Colon (tissue), 2 donors: ENCODE data around the gene LCE3D.
"Not testable (repeated sequence)": the region's sequence is repeated elsewhere in the genome, so short reads cannot be mapped to it uniquely, and the experiment has no call there.

Experiments used
- FAIRE-seq: peaks from 2 replicates; lab custom pipeline; 2012; peaks lifted over from hg19 to GRCh38; lab: Jason Lieb, UNC
- donor health status: control.
- donor health status: control.

LCE3D gene, protein sequence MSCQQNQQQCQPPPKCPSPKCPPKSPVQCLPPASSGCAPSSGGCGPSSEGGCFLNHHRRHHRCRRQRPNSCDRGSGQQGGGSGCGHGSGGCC

DNA sequence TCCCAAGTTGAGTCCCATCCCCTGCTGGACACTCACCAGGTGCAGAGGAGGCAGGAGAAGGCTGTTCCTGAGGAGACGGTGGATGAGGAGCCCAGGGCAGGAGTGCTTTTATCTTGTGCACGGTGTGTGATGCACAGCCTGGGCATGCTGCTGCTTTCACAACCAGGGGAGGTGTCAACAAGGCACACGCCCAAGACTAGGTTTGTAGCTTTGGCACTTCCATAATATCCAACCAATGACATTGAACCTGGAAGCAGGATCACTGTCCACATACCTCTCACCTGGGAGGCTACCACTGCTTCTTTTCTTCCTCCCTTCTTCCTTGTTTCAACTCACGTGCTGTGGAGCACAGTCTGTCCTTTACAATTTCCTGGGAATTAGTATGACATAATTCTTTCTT, at the start of gene LCE3D:
Gene LCE3D (minus strand): TSS at position 84 of the 400 bp plus-strand sequence. CDS start 580 bp downstream, outside the sequence.
- FAIRE-seq: no peak

DNA sequence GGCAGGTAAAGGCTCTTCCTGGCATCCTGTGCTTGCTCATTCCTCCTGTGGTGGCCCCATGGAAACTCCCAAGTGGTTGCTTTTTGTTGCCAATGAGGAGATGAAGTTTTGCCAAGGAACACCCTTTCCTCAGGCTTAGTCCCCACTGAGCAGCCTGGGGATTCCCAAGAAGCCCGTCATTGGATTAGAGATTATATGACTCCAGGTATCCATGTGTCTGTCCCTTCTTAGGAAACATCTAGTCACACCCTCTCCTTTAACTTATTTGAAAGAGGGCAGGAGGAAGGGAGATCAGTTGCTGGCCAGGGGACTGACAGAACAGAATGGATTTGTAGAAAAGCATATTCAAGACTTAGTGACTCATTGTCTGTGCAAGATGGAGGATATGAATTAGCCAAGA, 46.4 kb upstream of the LCE3D start:
- no peak for FAIRE-seq

DNA sequence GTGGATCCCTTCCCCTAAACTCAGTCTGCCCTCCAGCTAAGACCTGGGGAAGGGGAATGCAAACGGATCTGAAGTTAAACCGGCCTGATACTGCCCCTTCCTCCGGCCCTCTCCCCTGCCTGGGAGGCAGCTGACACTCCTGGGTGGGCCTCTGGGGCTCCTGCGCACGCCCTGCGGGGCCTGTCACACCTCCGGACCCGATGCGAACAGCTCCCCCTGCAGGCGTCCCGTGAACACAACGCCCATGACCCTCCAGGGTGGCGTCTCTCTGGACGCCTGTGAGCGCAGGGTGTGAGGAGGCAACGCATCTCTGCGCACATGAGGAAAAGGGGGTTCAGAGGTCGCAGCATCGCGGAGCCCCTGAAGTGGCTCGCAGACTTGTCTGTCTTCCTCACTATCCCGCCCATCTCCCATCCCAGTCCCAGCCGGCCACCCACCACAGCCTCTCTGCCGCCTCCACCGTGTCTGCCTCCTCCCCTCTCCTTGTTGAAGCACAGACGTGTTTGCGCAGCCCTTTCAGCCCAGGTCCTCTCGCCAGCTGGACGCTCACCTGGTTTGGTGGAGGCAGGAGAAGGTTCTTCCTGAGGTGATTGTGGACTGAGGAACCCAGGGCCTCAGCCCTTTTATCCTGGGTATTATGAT, 43.0 kb upstream of the LCE3D start:
- FAIRE-seq: no peak

DNA sequence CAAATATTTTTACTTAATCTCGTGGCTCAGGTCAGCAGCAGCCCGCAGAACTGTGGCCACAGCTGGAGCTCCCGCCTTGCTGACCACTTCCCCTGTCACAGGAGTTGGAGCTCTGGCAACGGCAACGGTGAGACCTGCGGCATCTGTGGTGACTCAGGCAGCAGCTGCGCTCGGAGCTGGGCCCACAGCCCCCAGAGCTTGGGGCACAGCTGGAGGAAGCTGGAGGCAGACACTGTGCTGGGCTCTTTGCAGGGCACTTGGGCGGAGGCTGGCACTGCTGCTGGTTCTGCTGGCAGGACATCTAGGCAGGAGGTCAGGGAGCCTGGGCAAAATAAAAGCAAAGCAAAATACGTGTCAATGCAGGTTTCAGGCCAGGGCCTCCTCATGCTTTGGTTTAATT, 42.5 kb upstream of the LCE3D start, which contains the start of gene LCE3A:
Gene LCE3A (minus strand): TSS at position 301 of the 400 bp plus-strand sequence. CDS start 0 bp downstream, at position 301.
- no peak for FAIRE-seq

DNA sequence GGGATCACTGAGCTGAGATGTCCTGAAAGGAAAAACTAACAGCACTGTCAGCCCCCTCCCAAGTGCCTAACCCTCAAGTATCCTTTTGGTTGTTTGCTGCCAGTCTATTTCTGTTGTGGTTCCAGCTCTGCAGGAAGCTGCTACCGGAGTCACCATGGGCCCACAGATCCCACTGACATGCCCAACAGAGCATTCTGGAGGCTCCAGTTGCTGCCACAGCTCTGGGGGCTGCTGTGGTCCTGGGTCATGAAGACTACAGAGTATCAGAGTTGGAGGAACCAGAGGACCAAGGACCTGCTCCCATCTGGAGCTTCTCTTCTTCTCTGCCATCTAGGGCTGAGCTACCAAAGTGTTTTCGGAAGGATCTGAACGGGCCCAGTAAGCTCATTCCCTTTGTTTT, 41.7 kb upstream of the LCE3D start:
- FAIRE-seq: no peak

DNA sequence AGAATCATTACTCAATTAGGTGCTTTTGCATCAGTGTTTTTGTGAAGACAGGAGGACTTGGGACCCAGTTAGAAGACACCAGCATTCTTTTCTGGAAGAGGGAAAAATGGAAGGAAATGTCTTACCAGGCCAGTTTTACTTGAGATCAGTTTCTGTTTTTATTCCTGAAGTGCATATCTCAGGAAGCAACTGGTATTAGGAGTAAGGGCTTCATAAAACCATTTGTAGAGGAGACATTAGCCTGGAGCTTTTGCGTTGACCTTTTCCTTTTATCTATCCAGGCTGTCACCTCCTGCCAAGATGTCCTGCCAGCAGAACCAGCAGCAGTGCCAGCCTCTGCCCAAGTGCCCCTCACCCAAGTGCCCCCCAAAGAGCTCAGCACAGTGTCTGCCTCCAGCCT, 33.2 kb upstream of the LCE3D start, which contains the start of gene LCE3B:
Gene LCE3B (plus strand): TSS at position 301 of the 400 bp plus-strand sequence. CDS start 0 bp downstream, at position 301.
- FAIRE-seq: no peak

DNA sequence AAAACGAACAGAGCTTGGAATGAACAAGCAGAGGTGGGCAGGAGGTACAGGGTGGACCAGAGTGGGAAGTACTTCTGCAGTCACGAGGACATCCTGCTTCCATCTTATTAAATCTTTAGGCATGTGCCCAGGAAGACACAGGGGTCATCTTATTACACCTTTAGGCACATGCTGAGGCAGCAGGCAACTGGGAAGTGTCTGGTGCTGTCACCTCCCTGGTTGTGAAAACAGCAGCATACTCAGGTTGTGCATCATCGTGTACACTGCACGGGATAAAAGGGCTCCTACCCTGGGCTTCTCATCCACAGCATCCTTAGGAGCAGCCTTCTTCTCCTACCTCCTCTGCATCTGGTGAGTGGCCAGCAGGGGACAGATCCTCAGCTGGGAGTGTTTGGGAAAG, 19.6 kb upstream of the LCE3D start, which contains the start of gene LCE3C:
Gene LCE3C (plus strand): TSS at position 301 of the 400 bp plus-strand sequence. CDS start 498 bp downstream, outside the sequence.
- no peak for FAIRE-seq

DNA sequence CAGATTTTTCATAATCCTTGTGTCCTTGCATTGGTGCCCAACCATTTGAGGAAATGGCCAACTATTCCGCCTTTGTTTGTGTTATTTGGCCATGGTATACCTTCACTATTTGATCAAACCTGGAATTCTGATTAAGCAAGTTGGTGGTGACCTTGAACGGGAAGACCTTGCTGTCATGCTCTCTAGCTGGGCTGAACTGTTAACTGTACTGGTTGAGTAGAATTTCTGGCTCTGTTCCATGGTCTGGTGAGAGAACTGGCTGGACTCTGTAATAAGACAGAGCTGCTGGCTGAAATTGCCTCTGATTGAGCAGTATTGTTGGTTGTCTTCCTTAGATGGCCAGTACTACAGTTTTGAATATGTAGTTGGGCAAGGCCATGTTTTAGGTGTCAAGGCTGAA, 16.7 kb upstream of the LCE3D start:
- FAIRE-seq: no peak

DNA sequence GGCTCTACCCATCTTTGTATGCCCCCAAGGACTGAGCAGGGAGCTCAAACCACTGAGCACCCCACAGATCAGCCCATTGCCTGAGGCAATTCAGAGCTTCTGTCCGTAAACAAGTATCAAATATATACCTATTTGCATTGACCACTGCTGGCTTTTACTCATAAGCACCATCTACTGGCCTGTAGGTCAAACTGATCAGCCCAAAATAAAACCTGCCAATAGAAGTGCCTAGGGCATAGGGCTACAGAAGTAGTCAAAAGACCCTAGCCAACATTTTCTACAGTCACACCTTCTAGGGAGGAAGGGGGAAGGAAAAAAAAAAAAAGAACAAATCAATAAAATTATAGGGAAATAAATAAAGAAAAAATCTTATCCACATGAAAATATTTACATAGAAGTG, 5.3 kb upstream of the LCE3D start:
- no peak for FAIRE-seq

DNA sequence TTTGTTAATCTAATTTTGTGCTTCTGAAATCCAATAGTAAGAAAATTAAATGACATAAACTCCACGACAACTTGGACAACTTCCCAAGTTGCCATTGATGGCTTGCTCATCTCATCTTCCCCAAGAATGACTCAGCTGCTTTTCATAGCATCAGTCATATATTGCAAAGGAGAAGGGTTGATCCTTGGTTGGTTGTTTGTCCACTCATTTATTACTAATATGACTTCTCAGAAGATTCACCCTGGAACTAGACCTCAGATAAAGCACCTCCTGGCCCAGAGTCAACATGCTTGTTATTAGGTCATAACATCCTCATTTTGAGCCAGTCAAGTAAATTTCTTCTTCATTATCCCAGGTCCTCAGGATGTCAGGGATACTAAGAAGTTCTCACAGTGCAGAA, 2.3 kb upstream of the LCE3D start:
- no peak for FAIRE-seq

DNA sequence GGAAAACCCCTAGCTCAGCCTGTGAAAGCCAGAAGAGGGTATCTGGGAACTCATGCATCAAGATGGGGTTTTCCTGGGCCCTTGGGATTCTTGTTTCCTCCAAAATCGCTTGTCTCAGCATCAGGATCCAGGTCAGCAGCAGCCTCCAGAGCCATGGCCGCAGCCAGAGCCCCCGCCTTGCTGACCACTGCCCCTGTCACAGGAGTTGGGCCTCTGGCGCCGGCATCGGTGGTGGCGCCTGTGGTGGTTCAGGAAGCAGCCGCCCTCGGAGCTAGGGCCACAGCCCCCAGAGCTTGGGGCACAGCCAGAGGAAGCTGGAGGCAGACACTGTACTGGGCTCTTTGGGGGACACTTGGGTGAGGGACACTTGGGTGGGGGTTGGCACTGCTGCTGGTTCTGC, 790 bp downstream of the LCE3D start:
- FAIRE-seq: not testable (repeated sequence)

DNA sequence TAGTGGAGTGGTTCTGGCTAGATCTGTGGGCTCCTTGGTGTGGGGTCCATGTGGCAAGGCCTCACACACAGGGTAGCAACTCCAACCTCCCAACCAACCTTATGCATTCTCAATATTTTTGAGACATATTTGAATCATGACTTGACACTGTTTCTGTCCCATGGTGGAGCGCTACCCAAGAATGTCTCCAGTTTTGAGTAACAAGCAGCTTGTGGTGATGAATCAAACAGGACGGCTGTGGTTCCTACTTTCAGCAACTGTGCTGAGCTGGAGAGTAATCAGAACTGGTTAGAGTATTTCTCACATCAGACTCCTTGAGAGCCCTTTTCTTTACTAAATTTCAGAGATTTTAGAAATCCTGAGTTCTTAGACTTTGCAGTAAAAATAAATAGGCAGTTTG, 3.1 kb downstream of the LCE3D start:
- no peak for FAIRE-seq

DNA sequence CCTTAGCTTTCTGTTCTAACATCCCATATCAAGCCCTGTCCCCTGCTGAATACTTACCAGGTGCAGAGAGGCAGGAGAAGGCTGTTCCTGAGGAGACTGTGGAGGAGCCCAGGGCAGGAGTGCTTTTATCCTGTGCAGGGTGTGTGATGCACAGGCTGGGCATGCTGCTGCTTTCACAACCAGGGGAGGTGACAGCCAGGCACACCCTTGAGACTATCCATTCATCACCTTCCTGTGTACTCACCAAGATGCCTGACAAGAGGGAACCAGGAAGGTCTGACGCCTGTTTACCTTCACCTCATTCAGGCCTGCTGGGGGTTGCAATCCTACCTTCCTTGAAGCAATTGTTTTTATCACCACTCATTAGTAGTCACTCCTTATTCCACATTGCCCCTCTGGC, 13.6 kb downstream of the LCE3D start, which contains the start of gene LCE3E:
Gene LCE3E (minus strand): TSS at position 100 of the 400 bp plus-strand sequence. CDS start 572 bp downstream, outside the sequence.
- FAIRE-seq: no peak

DNA sequence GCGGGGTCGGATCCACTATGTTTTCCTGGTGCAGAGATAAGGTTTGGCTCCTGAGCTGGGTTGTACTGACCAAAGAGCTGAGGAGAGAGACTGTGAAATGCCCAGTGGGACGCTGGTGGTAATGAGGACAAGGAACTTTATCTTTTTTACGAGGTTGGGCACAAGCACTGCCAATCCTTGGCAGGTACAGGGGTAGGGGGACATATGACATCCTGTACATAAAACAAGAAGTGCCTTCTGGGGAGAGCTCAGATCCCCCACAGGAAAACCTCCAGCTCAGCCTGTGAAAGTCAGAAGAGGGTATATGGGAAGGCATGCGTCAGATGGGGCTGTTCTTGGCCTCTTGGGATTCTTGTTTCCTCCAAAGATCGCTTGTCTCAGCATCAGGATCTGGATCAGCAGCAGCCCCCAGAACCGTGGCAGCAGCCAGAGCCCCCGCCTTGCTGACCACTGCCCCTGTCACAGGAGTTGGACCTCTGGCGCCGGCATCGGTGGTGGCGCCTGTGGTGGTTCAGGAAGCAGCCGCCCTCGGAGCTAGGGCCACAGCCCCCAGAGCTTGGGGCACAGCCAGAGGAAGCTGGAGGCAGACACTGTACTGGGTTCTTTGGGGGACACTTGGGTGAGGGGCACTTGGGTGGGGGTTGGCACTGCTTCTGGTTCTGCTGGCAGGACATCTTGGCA, 14.6 kb downstream of the LCE3D start:
- FAIRE-seq: no peak

DNA sequence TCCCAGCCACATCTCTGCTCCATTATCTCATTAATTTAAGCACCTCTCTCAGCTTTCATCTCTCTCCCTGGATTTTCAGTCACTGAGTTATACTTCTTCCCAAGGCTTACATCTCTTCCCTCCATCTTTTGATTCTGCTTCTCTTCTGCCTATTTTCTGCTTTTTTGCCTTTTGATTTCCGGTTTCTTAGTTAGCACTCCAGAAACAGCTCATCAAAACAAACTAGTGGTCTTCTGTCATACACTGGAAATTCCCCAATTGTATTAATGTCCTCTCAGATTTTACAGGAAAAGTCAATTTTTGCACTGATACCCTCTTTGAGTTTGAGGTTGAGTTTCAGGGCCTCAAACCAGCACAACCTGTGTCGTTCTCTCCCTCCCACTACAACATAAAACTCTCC, 15.2 kb downstream of the LCE3D start:
- no peak for FAIRE-seq

DNA sequence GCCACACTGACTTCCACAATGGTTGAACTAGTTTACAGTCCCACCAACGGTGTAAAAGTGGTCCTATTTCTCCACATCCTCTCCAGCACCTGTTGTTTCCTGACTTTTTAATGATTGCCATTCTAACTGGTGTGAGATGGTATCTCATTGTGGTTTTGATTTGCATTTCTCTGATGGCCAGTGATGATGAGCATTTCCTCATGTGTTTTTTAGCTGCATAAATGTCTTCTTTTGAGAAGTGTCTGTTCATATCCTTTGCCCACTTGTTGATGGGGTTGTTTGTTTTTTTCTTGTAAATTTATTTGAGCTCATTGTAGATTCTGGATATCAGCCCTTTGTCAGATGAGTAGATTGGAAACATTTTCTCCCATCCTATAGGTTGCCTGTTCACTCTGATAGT, 32.0 kb downstream of the LCE3D start:
- FAIRE-seq: not testable (repeated sequence)

DNA sequence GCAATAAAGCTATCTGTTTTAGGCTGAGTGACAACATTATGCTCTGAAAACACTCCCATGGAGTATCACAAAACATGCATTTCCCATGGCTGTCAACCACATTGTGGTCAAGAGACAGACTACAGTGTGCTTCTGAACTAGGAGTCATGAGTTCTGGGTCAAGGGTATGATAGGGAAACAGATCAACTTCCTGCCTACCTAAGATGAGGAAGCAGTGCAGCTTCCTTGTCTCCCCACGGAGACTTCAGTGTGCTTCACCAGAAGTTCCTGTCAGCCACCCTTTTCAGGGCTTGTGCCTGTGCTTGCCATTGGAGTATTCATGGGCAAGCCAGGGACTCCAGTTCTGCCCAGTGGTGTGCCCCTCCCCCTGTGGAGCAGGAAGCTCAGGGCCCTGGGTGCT, 33.6 kb downstream of the LCE3D start:
- no peak for FAIRE-seq

DNA sequence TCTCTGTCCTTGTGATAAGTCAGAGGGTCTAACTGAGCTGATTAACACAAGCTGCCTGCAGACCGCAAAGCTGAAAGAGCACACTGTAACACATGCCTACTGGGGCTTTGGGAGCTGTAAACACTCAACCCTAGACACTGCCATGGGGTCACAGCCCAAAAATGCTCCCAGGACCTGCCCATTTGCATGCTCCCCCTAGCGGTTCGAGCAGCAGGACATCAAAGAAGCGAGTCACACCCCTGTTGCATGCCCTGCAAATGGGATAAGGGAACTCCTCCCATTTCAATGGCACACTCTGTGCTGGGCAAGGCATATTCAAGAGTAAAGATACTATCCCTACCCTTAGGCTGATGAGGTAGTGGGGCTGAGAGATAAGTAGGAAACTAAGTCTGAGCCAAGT, 36.5 kb downstream of the LCE3D start:
- no peak for FAIRE-seq

DNA sequence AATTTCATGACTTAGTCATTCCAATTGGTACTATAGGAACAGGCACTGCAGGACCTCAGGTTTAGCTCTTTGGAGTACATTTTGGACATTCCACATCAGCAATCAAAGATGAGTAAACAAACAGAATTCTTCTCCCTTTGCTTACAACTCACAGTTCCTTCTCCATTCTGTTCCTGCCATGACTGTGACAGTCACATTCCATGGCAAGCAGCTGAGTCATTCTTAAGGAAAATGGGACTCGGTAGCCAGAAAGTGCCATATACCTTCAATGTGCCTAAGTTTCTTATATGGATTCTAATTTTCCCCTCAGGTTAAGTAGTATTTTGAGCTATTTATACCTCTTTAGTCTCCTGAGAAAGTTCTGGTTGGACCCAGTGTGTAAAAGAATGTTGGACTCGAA, 40.4 kb downstream of the LCE3D start:
- no peak for FAIRE-seq

DNA sequence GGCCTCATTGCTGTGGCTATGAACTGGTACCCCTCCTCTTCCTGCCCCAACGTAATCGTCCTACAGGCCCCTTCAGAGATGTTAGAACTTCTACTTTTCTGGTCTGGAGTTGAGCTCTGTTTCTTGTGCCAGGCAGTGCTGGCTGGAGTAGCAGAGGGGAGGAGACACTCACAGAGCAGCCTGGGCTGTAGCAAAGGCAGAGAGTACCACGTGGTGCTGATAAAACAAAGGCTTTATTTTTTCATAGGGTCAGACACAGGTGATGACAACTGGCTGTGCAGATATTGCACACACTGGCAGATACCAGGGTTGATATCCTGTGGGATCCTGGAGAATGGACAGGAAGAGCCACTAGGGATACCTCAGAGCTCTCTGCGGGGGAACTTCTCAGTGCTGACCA, 42.8 kb downstream of the LCE3D start:
- FAIRE-seq: no peak

DNA sequence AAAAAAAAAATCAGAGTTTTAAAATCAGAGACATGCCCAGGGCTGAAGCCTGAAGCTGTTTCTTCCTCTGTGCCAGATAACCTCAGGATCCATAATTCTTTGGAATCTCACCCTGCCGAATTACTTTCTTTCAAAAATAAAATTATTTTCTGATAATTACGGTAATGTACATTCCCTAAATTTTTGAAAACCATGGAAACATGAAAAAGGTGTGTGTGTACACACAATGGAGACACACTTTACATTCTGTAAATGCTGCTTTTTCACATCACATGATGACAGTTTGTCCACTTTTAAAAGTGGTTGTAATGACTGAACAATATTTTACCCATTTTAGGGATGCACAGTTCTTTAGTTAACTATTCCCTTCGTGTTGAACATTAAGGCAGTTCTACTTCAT, 44.5 kb downstream of the LCE3D start:
- no peak for FAIRE-seq

DNA sequence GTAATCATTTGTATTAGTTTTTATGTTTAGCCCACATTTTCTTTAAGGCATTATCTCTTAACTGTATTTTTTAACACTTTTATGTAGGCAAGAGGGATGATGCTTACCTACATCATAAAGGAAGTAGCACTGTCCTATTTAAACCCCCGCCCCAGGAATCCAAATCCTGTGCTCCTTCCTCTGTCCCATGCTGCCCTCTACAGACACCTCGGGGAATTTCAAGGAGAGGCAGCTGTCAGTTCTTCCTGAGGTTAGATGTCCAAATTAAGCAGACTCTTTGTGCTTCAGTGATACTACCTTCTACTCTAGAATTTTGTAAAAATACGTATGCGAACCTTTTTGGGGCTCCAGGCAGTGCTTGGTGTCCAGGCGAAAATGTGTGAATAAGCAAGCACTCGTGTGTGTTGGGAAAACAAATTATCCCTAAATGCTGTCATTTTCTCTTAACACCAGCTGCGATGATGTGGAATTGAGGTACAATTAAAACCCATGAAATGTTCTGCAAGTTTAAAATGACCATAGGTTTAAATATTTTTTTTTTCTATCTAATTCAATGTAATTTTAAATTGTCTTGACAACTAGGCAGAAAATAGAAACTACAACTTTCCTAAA, 46.9 kb downstream of the LCE3D start:
- no peak for FAIRE-seq
